Middle frontal gyrus (tissue), 1 donor: ENCODE results near the gene RCBTB1.

Experiments
- DNase-seq: peaks from one replicate; pipeline ENCODE4 v3.0.0-alpha.2; 2015; ENCODE audit warnings: low spot score; ENCODE audit errors: extremely low spot score

Gene RCBTB1

GRCh38 chr13:49560270-49561061 is 24.9 kb downstream of the RCBTB1 start:
- DNase-seq: no peak

DNA sequence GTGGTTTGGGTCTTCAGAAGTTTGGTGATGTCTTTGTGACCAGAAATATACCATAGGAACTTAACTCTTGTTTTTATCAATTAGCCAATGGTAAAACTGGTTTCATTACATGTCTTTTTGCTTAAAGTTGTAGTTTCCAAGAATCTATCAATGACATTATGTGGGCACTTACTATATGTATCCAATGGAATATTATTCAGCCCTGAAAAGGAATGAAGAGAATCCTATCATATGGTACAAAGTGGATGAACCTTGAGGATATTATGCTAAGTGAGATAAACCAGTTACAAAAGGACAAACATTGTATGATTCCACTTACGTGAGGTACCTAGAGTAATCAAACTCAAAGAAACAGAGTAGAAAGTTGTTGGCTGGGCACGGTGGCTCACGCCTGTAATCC is 26.4 kb downstream of the RCBTB1 start:
- DNase-seq: no peak

DNA sequence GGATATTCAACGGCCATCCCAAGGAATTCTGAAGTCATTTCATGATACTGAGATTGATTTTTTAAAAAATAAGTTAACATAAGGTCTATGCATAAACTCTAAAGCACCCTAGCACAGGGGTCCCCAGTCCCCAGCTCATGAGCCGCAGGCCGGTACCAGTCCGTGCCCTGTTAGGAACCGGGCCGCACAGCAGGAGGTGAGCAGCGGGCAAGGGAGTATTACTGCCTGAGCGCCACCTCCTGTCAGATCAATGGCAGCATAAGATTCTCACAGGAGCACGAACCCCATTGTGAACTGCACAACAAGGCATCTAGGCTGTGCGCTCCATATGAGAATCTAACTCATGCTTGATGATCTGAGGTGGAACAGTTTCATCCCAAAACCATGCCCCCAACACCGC is 31.0 kb downstream of the RCBTB1 start:
- DNase-seq: no peak

DNA sequence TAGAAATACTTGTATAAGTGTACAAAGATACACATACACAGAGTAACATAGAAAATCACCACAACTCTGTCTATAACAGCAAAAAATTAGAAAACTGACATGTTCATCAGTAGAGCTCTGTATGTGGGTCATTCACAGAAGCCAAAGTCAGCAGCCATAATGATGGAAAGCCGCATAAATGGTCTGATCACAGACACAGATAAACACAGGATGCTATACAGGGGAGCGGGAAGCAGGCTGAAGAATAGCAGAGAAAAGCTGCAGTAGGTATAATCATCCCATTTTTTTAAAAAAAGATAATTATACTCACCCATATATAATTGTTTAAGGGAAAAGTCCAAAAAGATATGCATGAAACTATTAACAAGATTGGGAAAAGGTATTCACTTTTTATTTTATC is 31.5 kb downstream of the RCBTB1 start:
- no peak for DNase-seq

GRCh38 chr13:49550942-49551644 is 34.3 kb downstream of the RCBTB1 start:
- DNase-seq: no peak

DNA sequence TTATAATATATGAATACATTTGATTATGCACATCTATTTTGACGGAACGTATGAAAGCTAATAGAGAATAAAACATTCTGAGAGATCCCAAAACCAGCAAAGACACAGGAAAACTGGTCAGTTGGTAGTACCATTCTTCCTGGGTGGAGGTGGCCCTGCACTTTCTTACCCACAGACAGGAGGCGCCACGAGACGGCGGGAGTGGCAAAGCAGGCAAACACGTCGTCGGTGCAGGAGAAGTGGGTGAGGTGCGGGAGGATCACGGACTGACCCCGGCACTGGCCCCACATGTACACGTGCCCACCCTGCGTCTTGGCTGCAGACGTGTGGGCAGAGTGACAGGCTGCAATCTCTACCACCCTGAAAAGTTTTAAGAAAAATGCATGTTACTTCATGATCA is 36.1 kb downstream of the RCBTB1 start:
- no peak for DNase-seq

GRCh38 chr13:49546561-49546960 is 38.8 kb downstream of the RCBTB1 start:
- DNase-seq: no peak

- no peak for DNase-seq
These were observed 39.7 kb downstream of the RCBTB1 start for GRCh38 chr13:49545661-49546060.

DNA sequence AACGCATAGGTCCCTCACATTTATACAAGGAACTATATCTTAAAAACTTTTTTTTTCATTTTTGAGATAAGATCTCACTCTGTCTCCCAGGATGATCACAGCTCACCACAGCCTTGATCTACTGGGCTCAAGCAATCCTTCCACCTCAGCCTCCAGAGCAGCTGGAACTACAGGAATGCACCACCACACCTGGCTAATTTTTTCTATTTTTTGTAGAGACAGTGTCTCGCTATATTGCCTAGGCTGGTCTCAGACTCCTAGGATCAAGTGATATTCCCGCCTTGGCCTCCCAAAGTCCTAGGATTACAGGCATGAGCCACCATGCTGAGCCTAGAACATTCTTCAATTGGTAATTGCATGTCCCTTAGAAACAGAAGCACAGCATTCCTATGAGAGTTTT is 41.7 kb downstream of the RCBTB1 start:
- no peak for DNase-seq

GRCh38 chr13:49540552-49540951 is 44.8 kb downstream of the RCBTB1 start:
- DNase-seq: no peak

DNA sequence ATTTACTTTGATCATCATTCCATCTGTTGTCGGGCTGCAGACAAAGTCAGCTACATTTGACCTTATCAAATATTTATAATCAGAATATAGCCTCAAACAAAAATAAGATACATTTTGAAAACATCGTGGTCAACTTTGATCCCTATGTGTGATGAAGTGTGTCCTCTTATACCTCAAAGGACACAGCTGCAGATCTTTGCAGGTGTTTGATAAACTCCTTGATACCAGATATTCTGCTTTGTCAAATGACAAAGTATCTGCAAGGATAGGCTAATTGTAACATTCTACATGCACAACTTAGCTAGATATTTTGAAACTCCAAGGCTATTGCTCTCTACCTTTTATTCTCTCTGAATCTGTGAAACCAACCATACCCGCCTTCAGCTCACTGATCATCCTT is 45.6 kb downstream of the RCBTB1 start:
- DNase-seq: no peak

DNA sequence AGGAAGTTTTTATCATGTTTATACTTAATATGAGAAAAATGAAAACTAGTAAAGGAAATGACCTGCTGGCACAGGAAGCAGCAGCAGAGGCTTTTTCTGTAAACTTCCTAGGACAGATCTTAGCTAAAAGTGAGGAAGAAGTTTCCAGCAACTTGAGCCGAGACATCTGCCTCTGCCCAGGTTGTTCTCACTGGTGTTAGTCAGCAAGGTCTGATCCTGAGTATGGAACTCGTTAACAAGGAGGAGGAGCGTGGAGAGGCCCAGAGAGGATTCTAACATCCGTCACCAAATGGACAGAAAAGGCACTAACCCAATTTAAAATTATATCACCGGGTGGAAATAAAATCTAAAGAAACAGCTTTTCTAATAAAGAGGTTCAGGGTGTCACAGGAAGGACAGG is 46.0 kb downstream of the RCBTB1 start:
- no peak for DNase-seq

GRCh38 chr13:49538404-49538803 is 47.0 kb downstream of the RCBTB1 start:
- no peak for DNase-seq

DNA sequence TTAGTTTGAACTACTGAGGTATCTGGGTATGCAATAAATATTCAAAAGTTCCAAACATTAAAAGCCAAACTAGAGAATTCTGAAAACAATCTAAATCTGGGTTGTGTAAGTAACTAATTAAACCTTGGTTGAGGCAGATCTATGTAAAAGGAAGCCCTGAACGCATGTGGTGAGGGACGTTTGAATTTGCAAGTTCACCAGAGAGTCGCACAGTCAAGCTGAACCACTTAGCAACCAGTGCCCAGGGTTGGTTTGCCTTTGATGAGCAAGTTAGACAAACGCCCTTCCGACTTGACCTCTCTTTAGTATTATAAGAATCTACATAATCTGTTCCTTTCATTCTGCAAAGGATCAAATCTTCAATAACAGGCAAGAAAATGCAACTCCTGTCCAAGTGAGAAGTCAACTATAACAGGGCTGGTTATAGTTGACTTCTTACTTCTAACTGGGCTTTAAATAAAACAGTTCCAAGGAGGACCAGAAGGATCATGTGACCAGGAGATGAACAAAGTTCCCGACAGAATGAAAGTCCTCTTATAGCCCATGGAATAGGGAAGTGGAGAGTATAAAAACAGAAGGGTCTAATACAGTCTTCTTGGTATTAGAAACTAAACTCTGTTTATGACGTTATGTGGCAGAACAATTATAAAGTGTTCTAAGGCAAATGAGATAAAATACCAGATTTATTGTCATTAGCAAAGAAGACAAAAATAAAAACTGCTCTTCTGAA is 49.0 kb downstream of the RCBTB1 start:
- no peak for DNase-seq

- DNase-seq: no peak
These were observed 51.6 kb downstream of the RCBTB1 start for GRCh38 chr13:49533591-49534269.

GRCh38 chr13:49533011-49533410 is 52.3 kb downstream of the RCBTB1 start:
- DNase-seq: no peak

DNA sequence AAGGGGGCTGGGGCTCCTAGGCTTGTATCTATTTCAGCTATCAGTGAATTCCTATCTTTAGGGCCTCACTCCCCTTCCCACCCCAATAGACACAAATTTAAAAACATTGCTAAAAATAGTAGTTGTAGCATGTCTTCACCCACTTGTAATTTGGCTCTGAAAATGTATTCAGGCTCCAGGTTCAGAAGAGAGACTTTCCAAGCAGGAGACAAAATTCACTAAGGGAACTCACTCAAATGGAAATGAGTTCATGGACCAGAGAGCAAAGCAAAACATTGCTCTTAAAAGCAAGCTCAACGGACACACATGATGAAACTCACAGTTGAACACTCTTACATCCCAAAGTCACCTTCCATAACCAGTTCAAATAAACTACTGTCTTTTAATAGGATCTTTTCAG is 52.8 kb downstream of the RCBTB1 start:
- no peak for DNase-seq

- DNase-seq: no peak
These were observed 54.9 kb downstream of the RCBTB1 start for GRCh38 chr13:49530457-49530856.

- DNase-seq: no peak
These were observed 57.2 kb downstream of the RCBTB1 start for GRCh38 chr13:49528161-49528560.

GRCh38 chr13:49527123-49527522 is 58.2 kb downstream of the RCBTB1 start:
- no peak for DNase-seq

- DNase-seq: no peak
These were observed 60.4 kb downstream of the RCBTB1 start for GRCh38 chr13:49524740-49525501.
